NK-92 (cell line): ENCODE data around the gene PITPNM1.
A peak's percentile ranks its signal among the peaks of the same experiment; 100 is the strongest.
"Not testable (repeated sequence)": the region's sequence is repeated elsewhere in the genome, so short reads cannot be mapped to it uniquely, and the experiment has no call there.

Experiments
- DNase-seq: peaks from one replicate; lab custom pipeline; 2025; ENCODE audit not compliant: unreplicated experiment; lab: John Stamatoyannopoulos, UW

The PITPNM1 gene

GRCh38 chr11:67491276-67492068 lies 13.7 kb downstream of the PITPNM1 start:
- DNase-seq, result no peak

- DNase-seq, result no peak
These were observed 14.5 kb downstream of the PITPNM1 start for GRCh38 chr11:67490727-67491065.

- DNase-seq, result no peak
These were observed 15.1 kb downstream of the PITPNM1 start for GRCh38 chr11:67489885-67490726.

GRCh38 chr11:67489203-67489884 lies 15.8 kb downstream of the PITPNM1 start:
- DNase-seq, result no peak

GRCh38 chr11:67486481-67487195 lies 18.5 kb downstream of the PITPNM1 start:
- no peak for DNase-seq

GRCh38 chr11:67485873-67486361 lies 19.2 kb downstream of the PITPNM1 start:
- not testable (repeated sequence) for DNase-seq

GRCh38 chr11:67484847-67485311 lies 20.3 kb downstream of the PITPNM1 start:
- no peak for DNase-seq

- DNase-seq, result no peak
These were observed 21.1 kb downstream of the PITPNM1 start for GRCh38 chr11:67483831-67484665.

- DNase-seq, result peak; percentile 76
These were observed 22.1 kb downstream of the PITPNM1 start, which contains the start of gene AIP for GRCh38 chr11:67482827-67483798. Gene AIP, plus strand, starts transcription at chr11:67483026. Its CDS starts 133 bp downstream, at chr11:67483159.

- DNase-seq, result no peak
These were observed 22.8 kb downstream of the PITPNM1 start for GRCh38 chr11:67482275-67482826.

GRCh38 chr11:67477344-67478050 lies 27.7 kb downstream of the PITPNM1 start:
- not testable (repeated sequence) for DNase-seq

- DNase-seq, result not testable (repeated sequence)
These were observed 28.5 kb downstream of the PITPNM1 start for GRCh38 chr11:67476692-67477091.

GRCh38 chr11:67472882-67473281 lies 32.3 kb downstream of the PITPNM1 start:
- no peak for DNase-seq

GRCh38 chr11:67470337-67471002 lies 34.7 kb downstream of the PITPNM1 start:
- DNase-seq, result no peak

- DNase-seq, result no peak
These were observed 35.7 kb downstream of the PITPNM1 start for GRCh38 chr11:67469508-67469811.

GRCh38 chr11:67468759-67469507 lies 36.2 kb downstream of the PITPNM1 start, which contains the start of gene TMEM134:
Gene TMEM134, minus strand, starts transcription at chr11:67469251. Its CDS starts 59 bp downstream, at chr11:67469192.
- DNase-seq, result no peak

GRCh38 chr11:67468456-67468758 lies 36.8 kb downstream of the PITPNM1 start:
- DNase-seq, result no peak
